ENCODE data around the gene ITK. TPM values are rescaled to one million over a fixed set of nuclear protein-coding genes. Genes with fewer than 3 reads are reported as not detected.
"Not testable (repeated sequence)": the region's sequence is repeated elsewhere in the genome, so short reads cannot be mapped to it uniquely, and the experiment has no call there.

ITK gene
- polyA plus RNA-seq, 3 donors = 0.22 to 0.49 (median 0.33) TPM

DNA sequence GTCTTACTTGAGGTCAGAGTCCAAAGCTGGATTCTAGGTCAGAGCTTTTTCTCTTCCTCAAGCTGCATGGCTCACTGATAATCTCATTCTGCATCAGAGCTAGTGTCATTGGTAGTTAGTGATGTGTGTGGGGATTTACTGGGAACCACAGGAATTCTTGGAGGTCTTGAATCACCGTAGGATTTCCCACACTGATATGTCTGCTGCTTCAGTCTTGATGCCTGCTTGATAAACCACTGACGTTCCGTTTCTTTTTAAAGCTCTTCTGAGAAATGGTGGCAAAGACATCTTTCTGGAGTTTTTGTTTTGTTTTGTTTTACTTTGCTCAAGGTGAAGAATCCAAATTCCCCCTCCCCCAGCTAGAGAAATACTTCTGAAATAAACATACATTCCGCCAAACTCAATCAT, 13.4 kb upstream of the ITK start:
- no peak for DNase-seq

DNA sequence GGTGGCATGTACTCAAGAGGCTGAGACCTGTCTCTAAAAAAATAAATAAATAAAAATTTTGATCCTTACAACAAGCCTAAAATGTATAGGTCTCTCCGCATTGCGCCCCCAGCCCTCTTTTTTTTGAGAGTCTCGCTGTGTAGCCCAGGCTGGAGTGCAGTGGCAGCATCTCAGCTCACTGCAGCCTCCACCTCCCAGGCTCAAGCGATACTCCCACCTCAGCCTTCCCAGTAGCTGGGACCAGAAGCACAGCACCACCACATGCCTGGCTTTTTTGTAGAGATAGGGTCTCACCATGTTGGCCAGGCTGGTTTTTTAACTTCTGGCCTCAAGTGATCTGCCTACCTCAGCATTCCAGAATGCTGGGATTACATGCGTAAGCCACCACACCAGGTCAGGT, 12.4 kb upstream of the ITK start:
- no peak for DNase-seq

DNA sequence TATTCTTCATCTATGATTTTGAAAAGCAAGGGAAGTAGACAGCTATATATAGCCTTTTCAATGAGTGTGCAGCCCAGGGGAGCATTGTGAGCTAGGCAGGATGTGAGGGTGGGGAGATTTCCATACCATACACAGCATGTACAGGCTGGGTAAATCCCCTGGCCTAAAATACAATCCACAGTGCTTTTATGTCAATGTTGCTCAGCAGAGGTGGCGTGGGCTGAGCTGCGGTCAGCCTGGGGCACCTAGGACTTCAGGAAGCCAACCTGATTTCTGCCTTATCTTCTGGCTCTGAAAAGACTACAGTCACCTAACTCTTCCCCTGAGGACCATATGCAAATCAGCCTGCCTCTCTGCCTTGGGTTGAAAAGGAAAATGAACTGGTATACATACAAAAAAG, 8.2 kb upstream of the ITK start:
- no peak for DNase-seq

DNA sequence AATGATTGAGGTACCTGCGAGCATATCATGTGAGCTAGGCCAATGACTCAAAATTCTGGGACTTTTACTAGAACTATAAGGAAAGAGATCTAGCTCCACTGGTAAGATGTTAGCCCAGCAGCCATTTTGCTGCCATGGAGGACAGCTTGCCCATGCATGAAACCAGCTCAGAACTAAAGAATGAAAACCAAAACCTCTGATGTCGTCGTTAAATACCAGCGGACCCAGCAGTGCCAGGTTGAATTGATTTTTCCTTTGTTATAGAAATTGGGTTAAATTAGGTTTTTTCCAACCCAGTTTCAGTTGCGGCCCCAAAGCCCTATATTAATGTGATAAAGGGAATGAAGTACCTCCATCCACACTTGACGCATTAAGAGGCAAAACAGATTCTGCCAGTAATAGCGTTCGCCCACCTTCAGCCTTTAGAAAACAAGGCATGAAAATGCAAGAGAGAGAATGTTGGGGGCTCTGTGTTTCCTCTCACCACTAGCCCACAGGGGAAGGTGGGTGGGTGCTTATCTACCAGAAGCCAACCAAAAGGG, 5.5 kb upstream of the ITK start:
- DNase-seq = no peak

DNA sequence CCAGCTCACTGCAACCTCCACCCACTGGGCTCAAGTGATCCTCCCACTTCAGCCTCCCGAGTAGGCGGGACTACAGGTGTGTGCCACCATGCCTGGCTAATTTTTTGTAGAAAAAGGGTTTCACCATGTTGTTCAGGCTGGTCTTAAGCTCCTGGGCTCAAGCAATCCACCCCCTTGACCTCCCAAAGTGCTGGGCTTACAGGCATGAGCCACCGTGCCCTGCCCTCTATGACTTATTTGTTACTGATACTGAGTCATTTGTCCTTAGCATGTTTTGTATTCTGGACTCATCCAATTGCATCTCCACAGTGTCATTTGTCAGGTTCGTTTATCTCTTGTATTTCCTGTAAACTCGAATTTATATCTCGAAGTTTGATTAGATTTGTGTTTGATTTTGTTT, 2.7 kb upstream of the ITK start:
- DNase-seq = no peak

- no peak for DNase-seq
These were observed 1.7 kb upstream of the ITK start for GRCh38 chr5:157178966-157179365.

GRCh38 chr5:157182143-157182757, 1.6 kb downstream of the ITK start:
- no peak for DNase-seq

DNA sequence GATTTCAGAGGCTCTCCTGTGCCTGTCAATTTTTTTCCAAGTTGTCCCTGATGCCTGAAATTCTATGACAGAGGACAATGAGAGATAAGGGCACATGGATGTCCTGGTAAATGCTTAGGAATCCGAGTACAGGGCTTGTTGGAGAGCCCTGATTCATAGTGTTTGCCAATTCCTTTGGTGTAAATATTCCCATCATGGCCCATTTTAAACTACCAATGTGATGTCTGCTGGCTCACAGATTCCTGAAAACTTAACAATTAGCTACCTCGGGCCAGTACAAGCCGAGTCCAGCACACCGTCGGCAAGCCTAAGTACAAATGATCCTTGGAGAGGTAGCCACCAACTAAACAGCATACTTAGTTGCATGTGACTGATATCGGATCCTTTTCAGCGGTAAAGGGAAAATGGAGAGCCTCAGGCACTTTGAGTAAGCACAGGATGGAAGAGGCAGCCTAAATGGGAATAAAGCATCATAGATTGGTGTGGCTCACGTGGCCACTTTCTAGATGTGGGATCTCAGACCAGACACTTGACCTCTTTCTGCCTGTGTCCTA, 3.6 kb downstream of the ITK start:
- no peak for DNase-seq

- DNase-seq = not testable (repeated sequence)
These were observed 4.5 kb downstream of the ITK start for GRCh38 chr5:157185122-157185521.

- no peak for DNase-seq
These were observed 5.8 kb downstream of the ITK start for GRCh38 chr5:157186309-157187045.

GRCh38 chr5:157187046-157187754, 6.6 kb downstream of the ITK start:
- DNase-seq = no peak

GRCh38 chr5:157188270-157188669, 7.6 kb downstream of the ITK start:
- DNase-seq = no peak

DNA sequence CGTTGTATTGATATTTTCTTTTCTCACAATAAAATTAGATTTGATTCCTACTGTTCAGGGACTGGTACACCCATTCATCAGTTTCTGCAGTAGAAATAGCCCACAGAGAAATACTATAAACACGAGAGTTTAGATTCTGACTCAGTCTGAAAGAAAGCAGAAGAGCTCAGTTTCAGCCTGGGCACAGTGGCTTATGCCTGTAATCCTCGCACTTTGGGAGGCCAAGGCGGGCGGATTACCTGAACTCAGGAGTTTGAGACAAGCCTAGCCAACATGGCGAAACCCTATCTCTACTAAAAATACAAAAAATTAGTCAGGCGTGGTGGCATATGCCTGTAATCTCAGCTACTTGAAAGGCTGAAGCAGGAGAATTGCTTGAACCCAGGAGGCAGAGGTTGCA, 8.6 kb downstream of the ITK start:
- DNase-seq = no peak

DNA sequence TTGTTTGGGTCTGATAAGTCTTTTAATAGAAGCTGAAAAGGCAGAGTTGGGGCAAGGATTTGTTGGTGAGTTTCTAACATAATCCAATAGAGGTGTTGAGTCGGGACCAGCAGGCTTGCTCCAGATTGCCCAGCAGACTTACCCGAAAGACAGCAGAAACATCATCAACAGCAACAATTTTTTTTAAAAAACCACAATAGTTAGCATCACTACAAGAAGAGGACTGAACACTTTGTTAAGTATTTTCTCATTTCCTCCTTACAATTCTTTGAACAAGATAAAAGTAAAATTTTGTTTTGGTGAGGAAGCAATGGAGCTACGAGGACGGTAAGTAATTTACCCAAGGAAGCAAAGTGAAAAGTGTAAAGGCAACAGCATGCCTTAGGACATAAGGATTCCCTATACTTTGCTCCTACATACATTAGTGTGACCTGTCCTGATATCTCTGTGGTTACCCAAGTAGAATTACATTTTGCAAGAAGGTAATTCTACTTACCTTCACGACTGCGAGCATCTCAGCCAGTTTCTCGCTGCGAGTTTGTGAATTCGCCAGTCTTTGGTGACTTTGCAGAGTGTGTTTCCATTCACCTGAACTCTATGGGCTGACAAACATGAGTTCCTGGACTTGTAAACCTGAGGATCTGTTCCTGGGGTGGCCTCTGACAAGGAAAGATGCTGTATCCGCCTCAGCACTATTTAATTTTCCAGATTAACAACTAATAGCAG, 13.2 kb downstream of the ITK start:
- DNase-seq = no peak

GRCh38 chr5:157196045-157196444, 15.4 kb downstream of the ITK start:
- DNase-seq = no peak

GRCh38 chr5:157197086-157197485, 16.4 kb downstream of the ITK start:
- DNase-seq = no peak

- DNase-seq = no peak
These were observed 17.8 kb downstream of the ITK start for GRCh38 chr5:157198277-157198986.

- DNase-seq = no peak
These were observed 21.2 kb downstream of the ITK start for GRCh38 chr5:157201857-157202256.

DNA sequence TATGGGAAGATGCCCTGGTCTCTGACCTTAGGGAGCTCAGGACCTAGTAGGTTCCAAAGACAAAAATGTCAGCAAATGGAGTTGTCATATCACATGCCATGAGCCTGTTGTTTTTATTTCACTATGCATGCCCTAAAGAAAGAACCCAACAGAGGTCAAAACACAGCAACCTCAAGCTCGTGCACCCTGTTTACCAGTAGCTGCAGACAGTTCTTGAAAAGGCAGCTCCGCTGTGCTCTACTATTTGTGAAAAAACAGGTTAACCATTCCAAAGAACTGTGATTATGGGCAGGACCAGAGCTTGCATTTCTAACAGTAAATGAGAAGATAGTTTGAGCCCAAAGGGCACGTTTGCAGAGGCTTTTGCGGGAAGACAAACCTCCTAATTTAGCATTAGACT, 22.8 kb downstream of the ITK start:
- no peak for DNase-seq

- no peak for DNase-seq
These were observed 24.1 kb downstream of the ITK start for GRCh38 chr5:157204765-157205164.

- DNase-seq = no peak
These were observed 25.1 kb downstream of the ITK start for GRCh38 chr5:157205708-157206107.
